ENCODE measurements around the gene PRR12.
"Not testable (repeated sequence)": the region's sequence is repeated elsewhere in the genome, so short reads cannot be mapped to it uniquely, and the experiment has no call there.

PRR12 gene

DNA sequence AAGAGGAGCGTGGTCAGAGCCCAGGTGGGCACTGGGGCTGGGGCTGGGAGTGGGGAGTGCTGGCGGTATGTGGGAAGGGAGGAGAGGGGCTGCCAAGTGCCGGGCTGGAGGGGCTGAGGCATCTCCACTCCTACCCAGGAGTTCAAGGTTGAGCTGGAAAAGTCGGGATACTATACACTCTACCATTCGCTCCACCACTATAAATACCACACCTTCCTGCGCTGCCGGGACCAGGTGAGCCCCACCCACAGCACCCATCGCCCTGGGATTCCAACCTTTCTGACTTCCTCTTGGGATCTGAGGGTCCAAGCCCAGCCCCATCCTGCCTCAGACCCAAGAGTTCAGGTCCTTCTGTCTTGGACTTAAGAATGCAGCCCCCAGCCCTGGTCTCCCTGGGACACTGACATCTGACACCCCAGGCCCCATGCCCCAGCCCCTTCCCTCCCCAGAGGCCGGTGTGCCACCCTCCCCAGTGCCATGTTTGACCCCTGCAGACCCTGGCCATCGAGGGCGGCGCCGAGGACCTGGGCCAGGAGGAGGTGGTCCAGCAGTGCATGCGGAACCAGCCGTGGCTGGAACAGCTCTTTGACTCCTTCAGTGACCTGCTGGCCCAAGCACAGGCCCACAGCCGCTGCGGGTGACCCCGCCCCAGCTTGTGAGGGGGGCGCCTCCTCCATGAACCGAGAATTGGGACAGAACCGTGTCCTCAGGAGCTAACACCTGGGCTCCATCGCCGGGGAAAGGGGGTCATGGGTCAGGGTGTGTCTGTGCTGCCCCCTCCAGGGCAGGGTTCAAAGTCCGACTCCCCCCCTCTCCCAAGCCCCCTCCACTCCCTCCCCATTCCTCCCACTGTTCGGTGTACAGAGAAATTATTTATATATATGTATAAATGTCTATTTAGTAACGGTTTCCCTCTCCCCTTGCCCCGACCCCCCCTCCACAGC, 34.3 kb downstream of the PRR12 start:
- no peak for DNase-seq

DNA sequence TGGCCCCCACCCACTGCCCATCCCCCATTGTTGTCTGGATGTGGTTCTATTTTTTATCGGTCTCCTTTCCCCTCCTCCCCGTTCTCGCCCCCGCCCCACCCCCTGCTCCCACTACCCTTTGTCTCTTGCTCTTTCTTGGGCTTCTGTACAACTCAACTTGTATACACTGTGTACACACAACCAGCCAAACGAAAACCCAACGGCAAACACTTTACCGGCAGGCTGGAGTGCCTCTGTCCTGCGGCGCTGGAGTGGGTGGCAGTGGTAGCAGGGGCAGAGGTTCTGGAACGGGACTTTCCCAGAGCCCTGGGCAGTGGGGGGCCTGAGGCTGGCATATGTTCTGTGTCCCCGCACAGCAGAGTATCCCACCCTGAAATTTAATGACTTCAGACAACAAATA, 35.2 kb downstream of the PRR12 start:
- DNase-seq: no peak

DNA sequence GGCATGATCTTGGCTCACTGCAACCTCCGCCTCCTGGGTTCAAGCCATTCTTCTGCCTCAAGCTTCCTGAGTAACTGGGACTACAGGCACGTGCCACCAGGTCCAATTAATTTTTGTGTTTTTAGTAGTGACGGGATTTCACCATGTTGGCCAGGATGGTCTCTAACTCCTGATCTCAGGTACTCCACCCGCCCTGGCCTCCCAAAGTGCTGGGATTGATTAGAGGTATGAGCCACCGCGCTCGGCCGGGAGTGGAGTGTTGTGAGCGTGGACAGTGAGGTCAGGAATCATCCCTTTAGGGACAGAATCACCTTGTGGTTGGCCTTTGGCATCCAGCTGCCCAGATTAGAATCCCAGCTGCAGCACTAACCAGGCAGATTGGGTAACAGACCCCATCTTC, 38.7 kb downstream of the PRR12 start:
- no peak for DNase-seq

DNA sequence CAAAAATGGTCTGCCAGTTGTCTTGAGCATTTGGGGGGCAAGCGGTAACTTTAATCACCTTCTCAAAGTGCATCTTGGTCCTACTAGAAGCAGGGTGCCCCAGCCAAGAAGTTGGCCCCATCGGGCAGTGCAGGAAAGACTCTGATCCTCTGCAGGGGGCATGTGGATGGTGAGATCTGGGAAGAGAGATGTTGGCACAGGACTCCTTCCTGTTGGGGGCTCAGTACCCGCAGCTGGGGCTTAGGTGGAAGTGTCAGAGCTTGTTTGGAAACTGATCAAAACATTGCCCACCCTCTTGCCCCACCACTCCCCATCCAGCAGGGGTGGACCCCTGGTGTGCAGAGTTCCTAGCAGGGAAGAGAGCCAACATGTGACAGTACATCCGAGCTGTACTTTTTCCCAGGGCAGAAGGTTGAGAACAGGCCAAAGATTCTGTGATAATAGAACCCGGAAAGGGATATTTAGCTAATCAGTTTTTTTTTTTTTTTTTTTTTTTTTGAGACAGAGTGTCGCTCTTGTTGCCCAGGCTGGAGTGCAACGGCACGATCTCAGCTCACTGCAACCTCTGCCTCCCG, 40.1 kb downstream of the PRR12 start:
- no peak for DNase-seq

DNA sequence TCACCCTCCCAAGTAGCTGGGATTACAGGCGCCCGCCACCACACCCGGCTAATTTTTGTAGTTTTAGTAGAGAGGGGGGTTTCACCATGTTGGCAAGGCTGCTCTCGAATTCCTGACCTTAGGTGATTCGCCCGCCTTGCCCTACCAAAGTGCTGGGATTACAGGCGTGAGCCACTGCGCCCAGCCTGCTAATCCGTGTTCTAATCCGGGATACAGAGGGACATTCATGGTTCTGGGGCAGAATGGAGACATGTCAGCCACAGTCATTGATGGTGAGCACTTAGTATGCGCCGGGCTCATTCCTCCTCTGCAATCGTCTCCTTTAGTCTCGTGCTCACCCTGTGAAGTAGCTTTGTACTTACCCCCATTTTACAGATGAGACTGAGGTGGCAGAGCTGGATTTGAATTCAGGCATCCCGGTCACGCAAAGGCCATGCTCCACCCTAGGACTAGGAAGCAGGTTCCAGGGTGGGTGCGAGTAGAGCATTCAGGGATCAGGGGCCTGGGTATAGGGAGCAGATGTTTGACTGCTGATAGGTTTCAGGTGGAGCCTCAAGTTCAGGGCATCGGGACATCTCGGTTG, 40.7 kb downstream of the PRR12 start:
- peak; percentile 65 for DNase-seq

DNA sequence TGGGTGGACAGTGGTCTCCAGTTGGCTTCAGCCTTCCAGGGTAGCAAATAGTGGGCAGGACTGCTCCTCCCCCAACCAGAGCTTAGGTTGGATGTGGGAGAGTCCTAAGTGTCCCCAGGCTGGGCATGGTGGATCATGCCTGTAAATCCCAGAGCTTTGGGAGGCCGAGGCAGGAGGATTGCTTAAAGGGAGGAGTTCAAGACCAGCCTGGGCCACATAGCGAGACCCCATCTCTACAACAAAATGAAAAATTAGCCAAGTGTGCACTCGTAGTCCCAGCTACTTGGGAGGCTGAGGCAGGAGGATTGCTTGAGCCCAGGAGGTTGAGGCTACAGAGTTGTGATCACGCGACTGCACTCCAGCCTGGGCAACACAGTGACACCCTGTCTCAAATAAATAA, 41.6 kb downstream of the PRR12 start:
- DNase-seq: no peak

DNA sequence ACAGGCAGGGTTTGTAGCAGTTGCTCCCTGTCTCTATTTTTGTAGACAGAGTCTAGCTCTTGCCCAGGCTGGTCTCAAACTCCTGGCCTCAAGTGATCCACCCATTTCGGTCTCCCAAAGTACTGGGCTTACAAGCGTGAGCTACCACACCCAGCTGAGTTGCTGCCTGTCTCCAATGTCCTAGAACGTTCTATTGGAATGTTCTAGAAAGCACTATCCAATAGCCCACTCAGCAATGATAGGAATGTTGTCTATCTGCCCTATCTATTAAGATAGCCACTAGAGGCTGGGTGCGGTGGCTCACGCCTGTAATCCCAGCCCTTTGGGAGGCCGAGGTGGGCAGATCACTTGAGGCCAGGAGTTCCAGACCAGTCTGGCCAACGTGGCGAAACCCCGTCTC, 42.3 kb downstream of the PRR12 start:
- DNase-seq: not testable (repeated sequence)

DNA sequence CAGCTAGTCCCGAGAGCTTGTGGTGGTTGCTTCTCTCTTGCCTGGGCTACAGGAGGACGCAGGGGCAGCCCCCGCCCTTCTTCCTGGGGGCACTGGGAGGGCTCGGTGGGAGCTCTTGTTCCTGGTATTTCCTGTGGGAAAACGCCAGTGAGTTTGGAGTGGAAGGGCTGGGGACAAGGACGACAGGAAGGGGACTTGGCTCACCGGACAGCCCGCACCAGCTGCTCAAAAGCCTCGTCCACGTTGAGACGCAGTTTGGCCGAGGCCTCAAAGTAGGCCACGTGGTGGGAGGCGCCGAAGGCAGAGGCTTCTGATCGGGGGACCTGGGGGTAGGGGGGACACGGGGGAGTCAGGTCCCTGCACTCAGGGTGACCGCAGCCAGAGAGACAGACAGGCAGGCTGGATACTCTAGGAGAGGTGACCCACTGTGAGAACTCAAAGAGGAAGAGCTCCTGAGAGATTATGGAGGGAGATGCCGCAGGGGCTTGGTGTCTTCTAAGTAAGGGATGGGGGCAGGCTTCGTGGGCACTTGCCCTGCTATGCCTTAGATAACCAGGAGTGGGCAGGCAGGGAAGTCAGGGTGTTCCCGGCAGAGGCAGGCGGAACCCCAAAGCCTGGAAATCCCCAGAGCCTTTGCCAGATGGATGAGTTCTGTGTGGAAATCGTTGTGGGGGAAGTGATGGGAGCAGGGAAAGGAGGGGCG, 44.7 kb downstream of the PRR12 start:
- DNase-seq: peak; percentile 38

DNA sequence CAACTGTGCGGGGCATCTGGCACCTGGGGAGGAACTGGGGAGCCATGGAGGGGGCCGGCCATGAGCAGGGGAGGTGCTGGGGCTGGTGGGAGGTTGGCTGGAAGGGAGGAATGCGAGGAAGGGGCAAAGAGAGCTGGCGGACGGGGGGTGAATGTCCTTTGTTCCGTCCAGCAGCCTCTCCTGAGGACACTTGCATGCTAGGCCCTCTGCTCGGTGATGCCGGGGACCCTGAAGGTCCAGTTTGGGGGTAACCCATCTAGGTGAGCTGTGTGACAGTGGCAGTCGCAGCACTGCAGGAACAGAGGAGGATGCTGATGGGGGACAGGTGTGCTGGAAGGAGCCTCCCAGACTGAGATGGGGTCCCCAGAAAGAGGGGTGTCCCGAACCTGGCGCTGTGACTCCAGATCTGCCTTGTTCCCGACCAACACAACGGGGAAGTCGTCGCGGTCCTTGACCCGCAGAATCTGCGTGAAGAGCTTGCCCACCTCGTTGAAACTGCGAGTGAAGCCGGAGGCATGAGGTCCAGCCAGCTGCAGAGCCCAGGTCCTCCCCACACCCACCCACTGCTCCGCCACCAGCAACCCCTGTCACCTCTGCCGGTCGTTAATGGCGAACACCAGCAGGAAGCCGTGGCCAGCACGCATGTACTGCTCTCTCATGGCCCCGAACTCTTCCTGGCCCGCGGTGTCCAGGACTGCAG, 45.4 kb downstream of the PRR12 start:
- DNase-seq: no peak

DNA sequence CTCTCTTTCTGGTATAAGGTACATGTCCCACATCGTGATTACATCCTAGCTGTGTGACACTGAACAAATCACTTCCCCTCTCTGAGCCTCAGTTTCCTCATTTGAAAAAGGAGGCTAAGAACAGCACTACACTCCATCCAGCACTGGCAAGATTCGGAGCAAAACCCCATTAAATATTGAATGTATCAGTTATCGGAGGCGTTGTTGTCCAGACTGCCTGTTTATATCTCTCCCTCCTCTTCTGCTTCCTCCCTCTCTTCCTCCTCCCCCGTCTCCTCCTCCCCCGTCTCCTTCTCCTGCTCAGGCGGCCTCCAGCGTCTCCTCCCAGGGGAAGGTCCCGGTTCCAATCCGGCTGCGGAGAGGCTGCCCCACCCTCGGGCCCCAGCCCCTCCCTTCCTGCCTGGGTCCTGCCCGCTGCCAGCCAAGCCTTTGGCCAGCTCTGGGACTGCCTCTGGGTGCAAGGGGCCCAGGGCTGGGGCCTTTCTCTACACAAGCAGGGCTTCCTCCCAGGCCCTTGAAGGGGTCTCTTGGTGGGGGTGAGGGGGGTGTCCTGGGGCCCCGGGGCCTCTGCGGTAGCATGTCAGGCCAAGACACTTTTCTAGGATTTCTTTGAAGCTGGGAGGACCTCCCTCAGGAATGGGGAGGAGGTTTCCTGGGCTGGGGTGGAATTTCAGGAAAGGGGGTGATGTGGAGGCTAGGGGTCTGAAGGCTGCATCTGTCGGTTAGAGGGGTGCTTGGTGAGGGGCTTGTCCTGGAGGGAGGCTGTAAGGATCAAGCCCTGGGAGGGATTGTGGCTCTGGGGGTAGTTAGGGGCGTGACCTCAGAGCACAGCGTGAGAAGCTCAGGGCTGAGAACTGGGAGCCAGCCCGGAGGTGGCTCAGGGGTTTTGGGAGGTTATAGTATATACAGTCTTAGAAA, 47.1 kb downstream of the PRR12 start:
- peak; percentile 57 for DNase-seq

DNA sequence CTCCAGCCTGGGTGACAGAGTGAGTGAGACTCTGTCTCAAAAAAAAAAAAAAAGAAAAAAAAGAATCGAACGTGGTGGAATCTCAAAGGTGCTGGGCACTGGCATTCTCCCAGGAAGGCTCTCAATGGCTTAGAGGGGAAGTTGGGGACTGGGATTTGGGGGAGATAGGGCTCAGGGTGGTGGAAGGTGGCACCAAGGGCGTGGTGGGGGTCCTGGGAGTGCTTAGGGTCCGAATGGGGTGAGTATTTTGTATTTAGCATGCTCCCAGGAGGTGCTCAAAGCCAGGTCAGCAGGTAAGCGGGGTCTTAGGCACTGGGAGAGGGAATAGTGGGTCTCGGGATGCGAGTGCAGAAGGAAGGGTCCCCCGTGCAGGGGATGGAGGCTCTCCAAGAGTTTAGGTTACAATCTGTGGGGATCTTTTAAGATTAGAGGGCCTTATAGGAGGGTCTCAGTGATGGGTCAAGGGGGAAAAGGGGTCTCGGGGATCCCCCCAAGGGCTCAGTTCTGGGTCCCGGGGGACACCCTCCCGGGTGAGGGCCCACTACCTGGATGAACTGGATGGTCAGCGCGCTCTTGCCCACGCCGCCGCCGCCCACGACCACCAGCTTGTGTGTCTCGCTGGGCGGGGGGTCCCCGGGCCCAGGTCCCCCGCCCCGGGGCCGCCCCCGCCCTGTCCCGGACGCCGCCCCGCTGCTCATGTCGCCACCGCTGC, 48.6 kb downstream of the PRR12 start:
- peak; percentile 45 for DNase-seq

DNA sequence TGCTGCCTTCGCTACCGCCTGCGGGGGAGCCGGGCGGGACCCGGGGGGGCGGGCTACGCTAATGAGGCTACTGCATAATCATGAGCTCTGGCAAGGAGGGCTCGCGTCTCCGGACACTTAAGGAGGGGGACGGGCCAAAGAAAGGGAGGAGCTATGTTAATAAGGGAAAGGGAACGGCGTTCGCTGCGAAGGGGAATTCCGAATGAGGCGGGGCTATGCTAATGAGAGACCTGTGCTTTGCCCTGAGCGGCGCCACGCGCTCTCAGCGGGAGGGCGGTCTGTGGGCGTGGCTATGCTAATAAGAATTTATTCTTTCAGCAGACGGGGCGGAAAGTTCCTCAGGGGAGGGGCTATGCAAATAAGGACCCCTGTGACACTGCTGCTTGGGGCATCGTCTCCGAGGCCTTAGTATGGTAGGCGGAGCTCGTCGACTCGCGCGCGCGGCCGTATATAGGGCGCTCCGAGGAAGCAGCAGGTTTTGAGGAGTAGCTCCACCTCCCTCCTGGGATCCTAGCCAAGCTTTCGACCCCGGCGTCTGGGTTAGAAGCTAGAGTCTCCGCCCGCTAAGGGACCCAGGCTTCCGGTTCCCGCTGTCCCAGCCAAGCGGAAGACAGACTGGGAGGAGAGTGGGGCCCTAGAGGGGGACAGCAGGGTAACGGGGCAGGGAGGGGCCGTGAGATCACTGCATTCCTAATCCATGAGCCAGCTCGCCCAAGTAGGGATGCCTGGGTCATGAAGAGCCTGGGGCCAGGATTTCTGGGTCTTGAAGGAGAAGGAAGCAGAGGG, 49.3 kb downstream of the PRR12 start, which contains the start of gene RRAS:
TSS of gene RRAS (minus strand) at position 31 of the 786 bp plus-strand sequence. CDS start 45 bp downstream, outside the sequence.
- DNase-seq: peak; percentile 100

DNA sequence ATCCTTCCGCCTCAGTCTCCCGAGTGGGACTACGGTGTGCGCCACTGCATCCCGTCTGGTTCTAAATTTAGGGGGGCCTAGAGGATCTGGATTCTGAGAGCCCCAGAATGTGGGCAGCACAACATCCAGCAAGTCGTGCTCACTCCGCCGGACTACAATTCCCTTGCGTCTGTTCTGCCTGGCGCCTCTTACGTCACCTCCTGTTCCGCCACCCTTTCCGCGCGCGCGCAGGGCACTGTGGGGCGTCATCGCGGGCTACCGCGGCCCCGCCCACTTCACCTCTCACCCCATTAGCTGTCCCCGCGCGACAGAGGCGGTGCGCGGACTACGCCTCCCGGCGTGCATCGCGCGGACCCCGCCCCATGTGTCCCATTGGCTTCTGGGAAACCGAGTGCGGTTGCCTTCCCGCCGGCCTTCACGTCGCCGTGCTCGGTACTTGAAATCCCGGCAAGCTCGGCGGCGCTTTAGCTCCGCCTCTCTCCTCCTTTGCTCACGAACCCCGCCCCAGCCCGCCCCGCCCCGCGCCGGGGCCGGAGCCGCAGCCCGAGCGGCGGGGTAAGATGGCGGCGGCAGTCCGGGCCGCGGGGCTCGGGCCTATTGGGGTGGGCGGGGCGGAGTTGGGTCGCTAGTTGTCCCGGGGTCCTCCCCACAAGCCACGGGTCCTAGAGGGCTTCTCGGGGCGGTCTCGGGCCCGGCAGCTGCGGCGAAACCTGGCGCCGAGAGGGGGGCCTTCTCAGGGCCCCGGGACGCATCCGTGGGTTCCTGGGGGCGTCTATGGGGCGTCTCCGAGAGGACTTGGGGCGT, 50.9 kb downstream of the PRR12 start, which contains the start of gene SCAF1:
TSS of gene SCAF1 (plus strand) at position 522 of the 804 bp plus-strand sequence. CDS start 2,818 bp downstream, outside the sequence.
- DNase-seq: peak; percentile 100

DNA sequence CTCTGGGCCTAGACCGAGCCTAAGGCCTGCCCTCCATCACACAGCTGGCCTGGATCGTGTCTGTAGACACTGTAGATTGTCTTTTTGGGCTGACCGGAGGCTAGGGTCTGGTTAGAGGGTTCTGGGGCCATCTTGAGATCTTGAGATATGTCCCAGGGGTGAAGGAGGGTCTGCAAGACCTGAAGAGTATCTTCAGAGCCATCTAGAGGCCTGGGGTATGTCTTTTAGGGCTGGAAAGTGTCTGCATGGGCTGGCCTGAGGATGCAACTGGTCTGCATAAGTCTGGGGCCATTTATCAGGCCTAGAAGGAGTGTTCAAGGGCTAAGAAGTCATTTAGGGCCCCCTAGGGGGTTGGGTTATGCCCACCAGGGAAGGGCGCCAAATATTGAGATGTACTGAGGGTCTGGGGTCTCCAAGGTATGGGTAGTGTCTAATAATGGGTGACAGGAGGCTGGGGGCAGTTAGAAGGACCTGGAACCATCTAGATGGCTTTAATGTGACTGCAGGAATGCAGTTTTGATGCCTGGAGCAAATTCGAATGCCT, 51.6 kb downstream of the PRR12 start:
- DNase-seq: peak; percentile 47

DNA sequence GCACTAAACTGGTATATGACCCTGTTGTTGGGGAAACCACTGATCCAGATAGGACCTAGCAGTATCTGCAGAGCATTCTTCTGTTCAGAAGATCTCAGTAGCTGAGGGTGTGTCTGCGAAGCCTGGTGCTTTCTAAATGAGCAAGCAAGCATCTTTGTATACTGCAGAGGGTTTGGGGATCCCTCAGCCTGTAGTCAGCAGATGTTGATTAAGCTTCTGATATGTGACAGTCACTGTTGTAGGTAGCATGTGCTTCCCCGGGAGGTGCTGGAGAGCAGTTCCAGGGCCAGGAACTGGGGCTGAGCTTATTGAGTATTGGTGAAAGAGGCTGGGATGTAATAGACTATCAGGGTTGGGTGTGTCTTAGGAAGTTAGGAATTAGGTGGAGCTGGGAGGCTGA, 52.5 kb downstream of the PRR12 start:
- no peak for DNase-seq

DNA sequence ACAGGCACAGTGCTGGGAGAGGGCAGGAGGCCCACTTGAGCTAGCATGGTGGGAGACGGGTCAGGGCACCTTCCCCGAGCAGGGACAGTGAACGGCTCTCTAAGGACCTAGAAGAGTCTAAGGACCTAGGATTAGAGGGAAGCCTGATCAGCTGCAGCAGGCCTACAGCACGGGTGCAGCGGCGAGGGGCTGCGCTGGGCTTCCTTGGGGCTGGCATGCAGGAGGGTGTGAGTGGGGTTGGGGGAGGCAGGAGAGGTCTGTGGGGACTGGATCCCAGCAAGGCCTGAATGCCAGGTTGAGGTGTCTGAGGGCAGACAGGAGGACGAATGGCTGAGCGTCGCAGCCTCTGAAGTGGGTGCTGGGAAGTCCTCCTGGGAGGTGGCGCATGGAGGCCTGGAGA, 54.6 kb downstream of the PRR12 start:
- no peak for DNase-seq

DNA sequence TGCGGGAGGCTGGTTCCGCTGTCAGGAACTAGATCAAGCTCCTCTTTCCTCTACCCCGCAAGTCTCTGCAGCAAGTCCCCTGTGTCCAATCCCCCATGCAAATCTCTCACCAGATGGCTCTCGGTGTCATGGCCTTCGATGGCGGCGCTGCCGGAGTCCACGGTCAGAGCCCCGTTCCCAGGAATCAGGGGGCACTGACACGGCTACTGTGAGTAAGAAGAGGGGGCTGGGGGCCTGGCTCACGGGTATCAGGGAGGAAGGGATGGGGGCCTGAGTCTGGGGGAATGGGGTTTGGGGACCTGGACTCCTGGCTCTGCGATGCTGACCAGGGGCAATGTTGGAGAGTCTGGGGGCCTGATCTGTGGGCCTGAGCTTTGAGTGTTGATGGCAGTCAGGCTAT, 55.0 kb downstream of the PRR12 start:
- no peak for DNase-seq

DNA sequence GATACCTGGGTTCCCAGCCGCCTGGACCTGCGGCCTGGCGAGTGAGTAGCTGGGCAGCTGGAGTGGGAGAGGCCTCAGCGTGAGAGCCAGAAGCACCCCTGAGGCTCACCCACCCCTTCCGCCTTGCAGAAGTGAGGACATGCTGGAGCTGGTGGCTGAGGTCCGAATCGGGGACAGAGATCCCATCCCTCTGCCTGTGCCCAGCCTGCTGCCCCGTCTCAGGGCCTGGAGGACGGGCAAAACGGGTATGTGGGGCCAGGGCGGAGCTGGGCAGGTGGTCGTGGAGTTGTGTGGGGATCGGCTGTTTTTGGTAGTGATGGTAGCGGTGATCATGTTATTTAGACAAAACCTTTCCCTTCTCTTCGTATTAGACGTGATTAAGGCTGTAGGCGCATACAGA, 55.6 kb downstream of the PRR12 start:
- DNase-seq: no peak

All from NCI-H82 (cell line).